ENCODE data around the gene TMEM233. TPM values are rescaled to one million over a fixed set of nuclear protein-coding genes. Genes with fewer than 3 reads are reported as not detected.

Gene TMEM233
- total and polyA plus RNA-seq, 10 of the 15 experiments (the other 5 are each of a cell fraction or from before 2014, with no cell fraction given), result not detected

DNA sequence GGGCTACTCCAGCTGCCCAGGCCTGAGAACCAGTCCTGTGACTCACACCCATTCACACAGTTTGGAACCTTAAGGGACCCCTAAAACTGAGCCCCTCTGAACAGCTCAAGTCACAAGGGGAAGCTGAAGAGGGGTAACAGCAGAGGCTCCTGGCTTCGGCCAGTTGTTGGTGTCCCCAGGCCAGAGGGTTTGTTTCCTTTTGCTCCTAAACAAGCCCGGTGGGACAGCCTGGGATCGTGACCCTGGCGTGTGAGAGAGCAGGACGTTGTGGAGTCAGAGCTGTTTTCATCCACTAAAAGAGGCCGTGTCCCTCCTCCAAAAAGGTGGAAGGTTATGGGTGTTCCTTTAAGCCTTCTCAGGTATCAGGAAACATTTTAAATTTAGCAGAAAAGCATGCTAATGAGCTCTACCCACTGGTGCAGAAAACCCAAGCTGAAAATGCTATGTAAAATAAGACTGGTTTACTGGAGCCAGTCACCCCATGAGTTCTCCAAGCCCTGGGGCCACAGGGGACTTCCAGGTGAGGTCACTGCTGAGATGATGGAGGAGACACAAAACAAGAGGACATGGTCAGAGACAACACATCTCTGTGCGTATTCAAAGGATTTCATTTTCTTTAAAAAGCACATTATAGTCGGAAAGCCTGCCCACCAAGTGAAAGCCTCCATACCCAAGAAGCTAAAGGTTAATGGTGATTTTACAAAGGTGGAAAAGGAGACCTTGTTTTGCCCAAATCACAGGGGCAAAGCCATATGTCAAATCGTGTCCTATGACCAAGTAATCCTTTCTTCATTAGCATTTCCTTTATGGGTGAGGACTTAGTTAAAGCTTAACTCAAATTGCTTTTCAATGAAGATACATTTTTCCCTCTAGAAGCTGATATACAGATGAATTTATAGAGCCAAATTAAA is 88.4 kb downstream of the TMEM233 start (continued):
- TF ChIP-seq, protein P1, sequence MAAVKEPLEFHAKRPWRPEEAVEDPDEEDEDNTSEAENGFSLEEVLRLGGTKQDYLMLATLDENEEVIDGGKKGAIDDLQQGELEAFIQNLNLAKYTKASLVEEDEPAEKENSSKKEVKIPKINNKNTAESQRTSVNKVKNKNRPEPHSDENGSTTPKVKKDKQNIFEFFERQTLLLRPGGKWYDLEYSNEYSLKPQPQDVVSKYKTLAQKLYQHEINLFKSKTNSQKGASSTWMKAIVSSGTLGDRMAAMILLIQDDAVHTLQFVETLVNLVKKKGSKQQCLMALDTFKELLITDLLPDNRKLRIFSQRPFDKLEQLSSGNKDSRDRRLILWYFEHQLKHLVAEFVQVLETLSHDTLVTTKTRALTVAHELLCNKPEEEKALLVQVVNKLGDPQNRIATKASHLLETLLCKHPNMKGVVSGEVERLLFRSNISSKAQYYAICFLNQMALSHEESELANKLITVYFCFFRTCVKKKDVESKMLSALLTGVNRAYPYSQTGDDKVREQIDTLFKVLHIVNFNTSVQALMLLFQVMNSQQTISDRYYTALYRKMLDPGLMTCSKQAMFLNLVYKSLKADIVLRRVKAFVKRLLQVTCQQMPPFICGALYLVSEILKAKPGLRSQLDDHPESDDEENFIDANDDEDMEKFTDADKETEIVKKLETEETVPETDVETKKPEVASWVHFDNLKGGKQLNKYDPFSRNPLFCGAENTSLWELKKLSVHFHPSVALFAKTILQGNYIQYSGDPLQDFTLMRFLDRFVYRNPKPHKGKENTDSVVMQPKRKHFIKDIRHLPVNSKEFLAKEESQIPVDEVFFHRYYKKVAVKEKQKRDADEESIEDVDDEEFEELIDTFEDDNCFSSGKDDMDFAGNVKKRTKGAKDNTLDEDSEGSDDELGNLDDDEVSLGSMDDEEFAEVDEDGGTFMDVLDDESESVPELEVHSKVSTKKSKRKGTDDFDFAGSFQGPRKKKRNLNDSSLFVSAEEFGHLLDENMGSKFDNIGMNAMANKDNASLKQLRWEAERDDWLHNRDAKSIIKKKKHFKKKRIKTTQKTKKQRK (IDR thresholded peaks at IDR 0.05; ENCODE audit: low read depth, low read length), result no peak
- TF ChIP-seq BCL11A (IDR thresholded peaks at IDR 0.05; ENCODE audit: low read depth, low read length), result 0 out of 2 replicates have a peak, but pooled peaks have one; percentile 6
- no peak for TF ChIP-seq SPI1 (IDR thresholded peaks at IDR 0.05; ENCODE audit: borderline replicate concordance, insufficient read depth, low read depth, low read length)
- peak; percentile 21; the same call in 1 of the 2 replicates for TF ChIP-seq MEF2A (IDR thresholded peaks at IDR 0.05; ENCODE audit: insufficient read depth, low read depth, low read length)
- TF ChIP-seq IKZF1 (conservative IDR thresholded peaks at IDR 0.05), result peak; percentile 12
- peak; percentile 41; the same call in 1 of the 2 replicates for TF ChIP-seq SMARCA5 (IDR thresholded peaks at IDR 0.05)
- no peak for TF ChIP-seq MXI1 (IDR thresholded peaks at IDR 0.05; ENCODE audit: low read depth, low read length)
- peak; percentile 46 for TF ChIP-seq EED (IDR thresholded peaks at IDR 0.05; ENCODE audit: low read depth)
- TF ChIP-seq PAX5 (IDR thresholded peaks at IDR 0.05; ENCODE audit: borderline replicate concordance, low read depth, low read length), result 0 out of 2 replicates have a peak, but pooled peaks have one; percentile 23
- TF ChIP-seq ASH2L (IDR thresholded peaks at IDR 0.05; ENCODE audit: borderline replicate concordance, low read depth), result no peak
- no peak for TF ChIP-seq NR2C1 (IDR thresholded peaks at IDR 0.05)
- 0 out of 2 replicates have a peak, but pooled peaks have one; percentile 29 for TF ChIP-seq NR2F1 (conservative IDR thresholded peaks at IDR 0.05)
- TF ChIP-seq POLR2AphosphoS2 (IDR thresholded peaks at IDR 0.05; ENCODE audit: low read depth, low read length), result no peak; the same call in 1 of the 2 replicates
- TF ChIP-seq ZBTB4 (CRISPR knock-in tag; IDR thresholded peaks at IDR 0.05), result no peak
- peak; percentile 10 for TF ChIP-seq MEF2B (IDR thresholded peaks at IDR 0.05; ENCODE audit: partially characterized antibody, poor library complexity, severe bottlenecking)
- TF ChIP-seq RELB (IDR thresholded peaks at IDR 0.05; ENCODE audit: low read depth), result 0 out of 2 replicates have a peak, but pooled peaks have one; percentile 19
- TF ChIP-seq ATF7 (IDR thresholded peaks at IDR 0.05; ENCODE audit: low read depth), result peak; percentile 44; the same call in 1 of the 2 replicates
- TF ChIP-seq SUPT20H (IDR thresholded peaks at IDR 0.05; ENCODE audit: borderline replicate concordance, control insufficient read depth, low read depth, low read length), result no peak
- no peak for TF ChIP-seq EZH2 (IDR thresholded peaks at IDR 0.05; ENCODE audit: borderline replicate concordance, control insufficient read depth, low read depth, low read length)
- TF ChIP-seq NFYB (IDR thresholded peaks at IDR 0.05; ENCODE audit: insufficient read depth, low read depth, low read length), result no peak
- peak; percentile 44 for TF ChIP-seq JUNB (IDR thresholded peaks at IDR 0.05)

Measured in GM12878 (cell line).